ENCODE measurements around the gene FXYD2.

DNA sequence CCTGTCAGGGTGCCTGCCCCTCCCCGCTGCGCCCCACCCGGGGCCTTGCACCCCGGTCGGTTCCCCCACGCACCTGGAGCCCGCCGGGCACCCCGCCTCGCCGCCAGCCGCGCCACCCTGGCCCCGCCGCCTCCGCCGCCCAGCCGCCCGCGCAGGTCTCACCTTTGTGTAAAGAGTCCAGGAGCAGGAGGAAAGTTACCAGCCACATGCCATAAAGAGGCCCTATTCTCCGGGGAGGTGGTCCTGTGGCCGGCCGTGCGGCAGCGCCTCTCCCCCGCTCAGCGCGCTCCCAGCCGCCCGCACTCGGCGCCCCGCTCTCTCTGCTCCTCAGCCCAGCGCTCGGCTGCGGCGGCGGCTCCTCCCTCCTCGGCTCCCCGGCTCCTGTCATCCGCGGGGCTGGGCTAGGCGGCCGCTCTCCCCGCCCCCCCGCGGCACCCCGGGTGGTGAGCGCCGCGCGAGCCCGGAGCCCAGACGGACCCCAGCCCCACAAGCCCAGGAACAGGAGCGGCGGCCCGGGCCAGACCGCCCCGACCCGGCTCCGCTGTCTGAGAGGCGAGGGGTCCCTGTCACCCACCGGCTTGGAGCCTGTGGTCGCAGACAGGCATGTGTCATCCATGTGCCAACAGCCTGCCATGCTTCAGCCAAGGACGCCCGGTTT is 27.5 kb downstream of the FXYD2 start, which contains the start of gene DSCAML1:
- TF ChIP-seq, protein P1, sequence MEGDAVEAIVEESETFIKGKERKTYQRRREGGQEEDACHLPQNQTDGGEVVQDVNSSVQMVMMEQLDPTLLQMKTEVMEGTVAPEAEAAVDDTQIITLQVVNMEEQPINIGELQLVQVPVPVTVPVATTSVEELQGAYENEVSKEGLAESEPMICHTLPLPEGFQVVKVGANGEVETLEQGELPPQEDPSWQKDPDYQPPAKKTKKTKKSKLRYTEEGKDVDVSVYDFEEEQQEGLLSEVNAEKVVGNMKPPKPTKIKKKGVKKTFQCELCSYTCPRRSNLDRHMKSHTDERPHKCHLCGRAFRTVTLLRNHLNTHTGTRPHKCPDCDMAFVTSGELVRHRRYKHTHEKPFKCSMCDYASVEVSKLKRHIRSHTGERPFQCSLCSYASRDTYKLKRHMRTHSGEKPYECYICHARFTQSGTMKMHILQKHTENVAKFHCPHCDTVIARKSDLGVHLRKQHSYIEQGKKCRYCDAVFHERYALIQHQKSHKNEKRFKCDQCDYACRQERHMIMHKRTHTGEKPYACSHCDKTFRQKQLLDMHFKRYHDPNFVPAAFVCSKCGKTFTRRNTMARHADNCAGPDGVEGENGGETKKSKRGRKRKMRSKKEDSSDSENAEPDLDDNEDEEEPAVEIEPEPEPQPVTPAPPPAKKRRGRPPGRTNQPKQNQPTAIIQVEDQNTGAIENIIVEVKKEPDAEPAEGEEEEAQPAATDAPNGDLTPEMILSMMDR (IDR thresholded peaks at IDR 0.05), result no peak
- no peak for TF ChIP-seq POLR2A (IDR thresholded peaks at IDR 0.05)

All from right lobe of liver (tissue), 4 donors.